NOMO-1 treated with dmso at 0.1 percent for 144 hours (cell line): ENCODE data around the gene BANP.
A peak's percentile ranks its signal among the peaks of the same experiment; 100 is the strongest.
"Not testable (repeated sequence)": the region's sequence is repeated elsewhere in the genome, so short reads cannot be mapped to it uniquely, and the experiment has no call there.

ENCODE experiments used
- DNase-seq: peaks from one replicate; lab custom pipeline; 2025; ENCODE audit not compliant: unreplicated experiment; lab: John Stamatoyannopoulos, UW

BANP gene

DNA sequence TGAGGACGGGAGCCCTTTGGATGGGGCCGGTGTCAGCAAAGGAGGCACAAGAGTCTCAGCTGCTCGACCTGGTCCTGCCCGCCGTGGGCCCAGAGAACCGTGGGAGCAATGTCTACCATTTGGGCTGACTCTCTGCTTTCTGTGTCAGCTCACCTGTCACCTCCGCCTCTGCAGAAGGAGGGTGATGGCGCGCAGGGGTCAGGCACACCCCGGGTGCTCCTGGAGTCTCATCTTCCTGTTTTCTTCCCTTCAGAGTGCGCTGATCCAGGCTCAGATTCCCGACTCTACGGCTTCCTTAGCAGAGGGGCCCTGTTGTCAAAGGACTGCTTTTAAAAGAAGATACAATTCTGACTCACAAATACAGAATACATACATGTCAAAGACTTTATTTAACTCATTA is 167.1 kb downstream of the BANP start:
- DNase-seq = no peak

- peak; percentile 32 for DNase-seq
Measured at GRCh38 chr16:88118852-88119741, 167.9 kb downstream of the BANP start.

GRCh38 chr16:88119881-88120751 is 168.9 kb downstream of the BANP start:
- not testable (repeated sequence) for DNase-seq

GRCh38 chr16:88120812-88121211 is 169.6 kb downstream of the BANP start:
- no peak for DNase-seq

DNA sequence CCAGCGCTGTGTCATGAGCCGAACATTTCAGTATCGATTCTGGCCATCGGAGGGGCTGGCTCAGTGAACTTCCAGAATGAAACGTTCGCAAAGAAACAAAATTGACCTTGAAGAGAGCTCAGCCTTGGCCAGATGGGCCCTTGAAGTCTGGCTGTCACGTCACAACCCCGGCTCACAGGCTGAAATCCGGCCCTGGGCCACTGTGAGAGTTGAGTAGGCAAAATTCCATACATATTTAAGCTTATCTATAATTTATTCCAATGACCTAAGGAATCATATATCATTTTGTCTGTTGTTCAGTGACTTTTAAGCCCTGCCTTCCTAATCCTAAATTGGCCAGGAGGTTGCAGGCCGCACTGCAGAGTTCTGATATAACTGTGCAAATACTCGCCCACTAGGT is 170.2 kb downstream of the BANP start:
- DNase-seq = not testable (repeated sequence)

DNA sequence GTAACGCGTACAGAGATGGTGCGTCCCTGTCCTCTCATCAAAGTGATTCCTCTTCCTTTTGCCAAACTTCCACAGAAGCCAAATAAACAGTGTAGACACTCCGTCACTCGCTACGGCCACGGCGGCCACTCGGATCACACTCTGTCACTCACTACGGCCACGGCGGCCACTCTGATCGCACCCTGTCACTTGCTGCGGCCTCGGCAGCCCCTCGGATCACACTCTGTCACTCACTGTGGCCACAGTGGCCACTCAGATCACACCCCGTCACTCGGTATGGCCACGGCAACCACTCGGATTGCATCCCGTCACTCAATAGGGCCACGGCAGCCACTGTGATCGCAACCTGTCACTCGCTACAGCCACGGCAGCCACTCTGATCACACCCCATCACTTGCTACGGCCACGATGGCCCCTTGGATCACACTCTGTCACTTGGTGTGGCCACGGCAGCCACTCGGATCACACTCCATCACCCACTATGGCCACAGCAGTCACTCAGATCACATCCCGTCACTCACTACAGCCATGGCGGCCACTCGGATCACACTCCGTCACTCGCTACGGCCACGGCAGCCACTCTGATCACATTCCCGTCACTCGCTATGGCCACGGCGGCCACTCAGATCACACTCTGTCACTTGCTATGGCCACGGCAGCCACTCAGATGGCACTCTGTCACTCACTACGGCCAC is 170.8 kb downstream of the BANP start:
- DNase-seq = no peak
